HEK293 (cell line): Measurements from ENCODE around the gene RIT1.

Source experiments
- YY1 ChIP-seq: fragments of 450-650 bp; formaldehyde crosslinking; IDR thresholded peaks from 2 replicates; pipeline ENCODE4 v1.5.1; 2018; ENCODE audit warnings: missing biosample characterization, missing genetic modification characterization
- ZNF341 ChIP-seq: fragments of 450-650 bp; formaldehyde crosslinking; IDR thresholded peaks from 2 replicates; pipeline ENCODE4; 2016; ENCODE audit warnings: low read depth, missing biosample characterization, missing genetic modification characterization
- ZNF654 ChIP-seq: fragments of 450-650 bp; formaldehyde crosslinking; IDR thresholded peaks from 2 replicates; pipeline ENCODE4 v1.5.1; 2016; ENCODE audit warnings: low read depth, missing biosample characterization, missing genetic modification characterization

GRCh38 chr1:155882766-155883165, 28.4 kb downstream of the RIT1 start:
- no peak for TF ChIP-seq ZNF654 (tag by site-specific recombination)
- no peak for TF ChIP-seq ZNF341 (tag by site-specific recombination)
- no peak for TF ChIP-seq YY1 (tag by site-specific recombination)
